SU-DHL-6 (cell line): ENCODE data around the gene ZSWIM4.

Experiments used
- H2AFZ ChIP-seq: fragments of 200-600 bp; sonication (generic); 2 replicates; pipeline ENCODE4 v1.6.1; 2014; ENCODE audit warnings: low read depth, mild to moderate bottlenecking, moderate library complexity, mixed read lengths, antibody characterized with exemption, low read length; ENCODE audit not compliant: severe bottlenecking
- H3F3A ChIP-seq: fragments of 200-600 bp; shearing (Covaris generic); 2 replicates; pipeline ENCODE4 v1.6.0; 2016; ENCODE audit warnings: antibody characterized with exemption, mild to moderate bottlenecking; ENCODE audit not compliant: insufficient read depth
- H3K27ac ChIP-seq: fragments of 200-600 bp; sonication (generic); 2 replicates; pipeline ENCODE4 v1.5.1; 2016; ENCODE audit warnings: low read depth, mild to moderate bottlenecking, low read length, moderate library complexity, mixed read lengths
- H3K27me3 ChIP-seq: fragments of 200-600 bp; sonication (generic), shearing (Covaris generic); 2 replicates; pipeline ENCODE4 v1.6.0; 2014; ENCODE audit warnings: mild to moderate bottlenecking, low read length
- H3K36me3 ChIP-seq: fragments of 200-600 bp; sonication (generic); 2 replicates; pipeline ENCODE4 v1.6.1; 2014; ENCODE audit warnings: mild to moderate bottlenecking, low read length, mixed read lengths
- H3K4me2 ChIP-seq: fragments of 300-600, 200-600 bp; shearing (Covaris generic), sonication (generic); 2 replicates; pipeline ENCODE4 v1.6.0; 2014; ENCODE audit warnings: low read length, low read depth, mild to moderate bottlenecking; ENCODE audit not compliant: poor library complexity, severe bottlenecking
- H3K4me3 ChIP-seq: fragments of 200-600 bp; sonication (generic); 2 replicates; pipeline ENCODE4 v1.5.1; 2014; ENCODE audit warnings: antibody characterized with exemption, low read length, mild to moderate bottlenecking, mixed read lengths; ENCODE audit not compliant: insufficient read depth, poor library complexity, severe bottlenecking
- H3K79me2 ChIP-seq: fragments of 200-600 bp; sonication (generic); 2 replicates; pipeline ENCODE4 v1.6.1; 2014; ENCODE audit warnings: mild to moderate bottlenecking, low read length, moderate library complexity; ENCODE audit not compliant: insufficient read depth
- H3K9ac ChIP-seq: fragments of 200-600 bp; sonication (generic); 2 replicates; pipeline ENCODE4 v1.7.0; 2014; ENCODE audit warnings: mild to moderate bottlenecking, low read length
- H3K9me2 ChIP-seq: fragments of 200-600 bp; sonication (generic); replicated peaks from 2 replicates; pipeline ENCODE4 v1.6.1; 2014; ENCODE audit warnings: low read length; ENCODE audit not compliant: insufficient read depth
- H3K9me3 ChIP-seq: fragments of 200-600 bp; sonication (generic); 2 replicates; pipeline ENCODE4 v1.6.1; 2014; ENCODE audit warnings: low read length, mixed read lengths; ENCODE audit not compliant: insufficient read depth
- H4K20me1 ChIP-seq: fragments of 200-600 bp; sonication (generic); 2 replicates; pipeline ENCODE4 v1.6.1; 2014; ENCODE audit warnings: low read depth, mild to moderate bottlenecking, antibody characterized with exemption, low read length, moderate library complexity, mixed read lengths
- CTCF ChIP-seq: fragments of 200-600 bp; sonication (generic); IDR thresholded peaks from one replicate; pipeline ENCODE4 v1.5.1; 2017; ENCODE audit warnings: antibody characterized with exemption, mild to moderate bottlenecking, low read length, moderate library complexity; ENCODE audit not compliant: insufficient read depth, poor library complexity, severe bottlenecking
- EZH2phosphoT487 ChIP-seq: fragments of 200-600 bp; sonication (generic), shearing (Covaris generic); conservative IDR thresholded peaks from 2 replicates; pipeline ENCODE4 v1.6.1; 2018; ENCODE audit warnings: mild to moderate bottlenecking, antibody characterized with exemption, low read length, moderate library complexity, mixed read lengths

Gene ZSWIM4

DNA sequence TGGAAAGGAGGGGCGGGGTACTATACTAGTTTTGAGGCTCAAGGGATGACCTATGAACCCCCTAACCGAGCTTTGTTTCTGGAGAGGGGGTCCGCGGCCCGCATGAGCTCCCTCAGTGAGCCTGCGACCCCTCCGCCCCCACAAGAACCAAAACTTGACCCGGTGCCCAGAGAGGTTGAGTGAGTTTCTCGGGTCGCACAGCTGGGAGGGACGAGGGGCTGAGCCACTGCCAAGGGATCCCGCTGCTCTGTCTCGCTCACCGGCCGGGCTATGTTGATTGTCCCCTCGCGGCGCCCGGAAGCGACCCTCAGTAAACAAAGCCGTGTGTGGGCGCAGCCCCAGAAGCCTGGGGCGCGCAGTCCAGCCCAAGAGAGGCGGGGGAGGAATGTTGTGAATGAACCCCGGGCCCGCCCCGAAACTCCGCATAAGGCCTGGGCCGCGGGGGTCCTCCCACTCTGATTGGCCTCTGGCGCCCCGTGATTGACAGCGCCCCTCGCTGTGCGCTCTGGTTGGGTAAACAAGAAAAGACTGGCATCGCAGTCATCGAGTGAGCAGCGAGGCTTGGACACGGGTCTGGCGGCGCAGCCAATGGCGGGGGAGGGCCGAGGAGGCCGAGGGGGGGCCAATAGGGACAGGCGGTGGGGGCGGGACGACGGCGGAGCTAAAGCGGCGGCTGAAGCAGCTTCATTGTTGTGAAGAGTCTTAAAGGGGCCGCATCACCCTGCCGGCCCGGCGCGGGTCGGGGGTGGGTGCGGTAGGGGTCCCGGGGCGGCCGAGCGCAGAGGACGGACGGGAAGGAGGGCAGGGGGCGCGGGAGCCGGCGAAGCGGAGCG, at the start of gene ZSWIM4:
TSS of gene ZSWIM4 (plus strand) at position 687 of the 833 bp plus-strand sequence. CDS start 206 bp downstream, outside the sequence.
- H3K9me2 ChIP-seq = no peaks in the 10 kb centered on the region
- no peaks in the 10 kb centered on the region for H3K27me3 ChIP-seq
- H2AFZ ChIP-seq = peak within 1 kb of the TSS; percentile 93
- peak within 1 kb of the TSS; percentile 97 for H3K4me2 ChIP-seq
- peak within 1 kb of the TSS; percentile 94 for H3K4me3 ChIP-seq
- no peak for TF ChIP-seq CTCF
- no peak for TF ChIP-seq EZH2phosphoT487
- H3K36me3 ChIP-seq = no peaks in the 10 kb centered on the region
- peak within 1 kb of the TSS; percentile 75 for H3K9ac ChIP-seq
- 0 out of 2 replicates have a peak, but pooled peaks cover 4% of the 10 kb centered on the region for H3F3A ChIP-seq
- H4K20me1 ChIP-seq = no peaks in the 10 kb centered on the region
- H3K27ac ChIP-seq = no peak within 1 kb of the TSS
- no peaks in the 10 kb centered on the region for H3K9me3 ChIP-seq
- H3K79me2 ChIP-seq = no peaks in the 10 kb centered on the region

GRCh38 chr19:13747098-13747453, 48.2 kb upstream of the ZSWIM4 start:
- Histone ChIP-seq H3K4me2 (peak overlapping the region; percentile 53), H3K9ac (no peak overlapping the region), H3K9me2 (no peaks in the 10 kb centered on the region), H3K4me3 (peak overlapping the region; percentile 53), H3K79me2 (peaks cover 19% of the 10 kb centered on the region; the same call in 1 of the 2 replicates), H3K27ac (no peak overlapping the region), H3K27me3 (no peaks in the 10 kb centered on the region), H3K36me3 (no peaks in the 10 kb centered on the region), H4K20me1 (no peaks in the 10 kb centered on the region), H2AFZ (peak overlapping the region; percentile 63), H3F3A (peaks cover 9% of the 10 kb centered on the region), H3K9me3 (no peaks in the 10 kb centered on the region)
- TF ChIP-seq EZH2phosphoT487 (no peak), CTCF (no peak)

- Histone ChIP-seq H4K20me1 (no peaks in the 10 kb centered on the region), H2AFZ (peak overlapping the region; percentile 66), H3K9me2 (no peaks in the 10 kb centered on the region), H3K27me3 (no peaks in the 10 kb centered on the region), H3K4me3 (peak overlapping the region; percentile 79), H3F3A (peaks cover 9% of the 10 kb centered on the region), H3K9me3 (no peaks in the 10 kb centered on the region), H3K27ac (peak overlapping the region; percentile 20; the same call in 1 of the 2 replicates), H3K9ac (peak overlapping the region; percentile 89), H3K79me2 (peaks cover 19% of the 10 kb centered on the region; the same call in 1 of the 2 replicates), H3K36me3 (no peaks in the 10 kb centered on the region), H3K4me2 (peak overlapping the region; percentile 73)
- TF ChIP-seq CTCF (no peak), EZH2phosphoT487 (no peak)
These were observed 46.9 kb upstream of the ZSWIM4 start for GRCh38 chr19:13748169-13748828.
